Ecto neural progenitor cell (in vitro differentiated cells): ENCODE results near the gene NXNL1.
"Not testable (repeated sequence)": the region's sequence is repeated elsewhere in the genome, so short reads cannot be mapped to it uniquely, and the experiment has no call there.

ENCODE experiments used
- DNase-seq: peaks from one replicate; pipeline ENCODE4 v3.0.0-alpha.2; 2018; ENCODE audit warnings: low spot score

NXNL1 gene

DNA sequence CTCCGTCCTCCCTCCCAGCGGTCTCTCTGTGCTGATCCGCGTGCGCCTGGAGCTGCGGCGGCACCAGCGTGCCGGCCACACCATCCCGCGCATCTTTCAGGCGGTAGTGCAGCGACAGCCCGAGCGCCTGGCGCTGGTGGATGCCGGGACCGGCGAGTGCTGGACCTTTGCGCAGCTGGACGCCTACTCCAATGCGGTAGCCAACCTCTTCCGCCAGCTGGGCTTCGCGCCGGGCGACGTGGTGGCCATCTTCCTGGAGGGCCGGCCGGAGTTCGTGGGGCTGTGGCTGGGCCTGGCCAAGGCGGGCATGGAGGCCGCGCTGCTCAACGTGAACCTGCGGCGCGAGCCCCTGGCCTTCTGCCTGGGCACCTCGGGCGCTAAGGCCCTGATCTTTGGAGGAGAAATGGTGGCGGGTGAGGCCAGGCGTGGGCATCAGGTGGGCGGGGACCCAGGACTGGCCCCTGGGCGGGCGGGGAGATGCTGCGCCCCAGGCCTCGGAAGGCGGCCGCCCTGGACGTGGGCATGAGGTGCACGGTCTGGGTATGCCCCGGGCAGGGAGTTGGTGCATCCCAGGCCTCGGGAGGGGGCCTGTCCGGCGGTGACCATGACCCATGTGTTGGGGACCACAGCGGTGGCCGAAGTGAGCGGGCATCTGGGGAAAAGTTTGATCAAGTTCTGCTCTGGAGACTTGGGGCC lies 26.0 kb upstream of the NXNL1 start:
- DNase-seq: no peak

DNA sequence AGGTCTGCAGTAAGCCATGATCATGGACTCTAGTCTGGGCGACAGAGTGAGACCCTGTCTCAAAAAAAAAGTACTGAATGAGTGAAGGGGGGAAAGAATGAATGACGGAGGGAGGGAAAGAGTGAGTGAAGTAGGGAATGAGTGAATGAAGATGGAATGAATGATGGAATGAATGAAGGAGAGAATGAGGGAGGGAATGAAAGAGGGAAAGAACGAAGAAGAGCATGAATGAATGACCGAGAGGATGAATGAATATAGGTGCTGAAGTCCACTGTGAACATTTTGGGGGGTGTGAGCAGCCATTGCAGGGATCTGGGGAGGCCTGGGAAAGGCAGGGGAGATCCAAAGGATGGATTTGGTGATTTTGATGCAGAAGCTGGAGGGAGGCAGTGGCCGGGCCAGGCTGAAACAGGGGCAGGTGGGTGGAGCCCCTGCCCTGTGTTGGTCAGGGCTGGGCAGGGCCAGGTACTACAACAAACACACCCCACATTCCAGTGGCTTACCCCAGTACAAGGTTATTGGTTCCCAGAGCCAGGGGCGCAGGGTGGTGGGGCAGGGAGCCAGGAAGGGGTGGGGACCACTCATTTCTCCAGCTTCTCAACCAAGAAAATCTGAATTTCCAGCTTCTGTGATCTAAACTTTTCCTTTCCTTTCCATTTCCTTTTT lies 23.9 kb upstream of the NXNL1 start:
- DNase-seq: no peak

DNA sequence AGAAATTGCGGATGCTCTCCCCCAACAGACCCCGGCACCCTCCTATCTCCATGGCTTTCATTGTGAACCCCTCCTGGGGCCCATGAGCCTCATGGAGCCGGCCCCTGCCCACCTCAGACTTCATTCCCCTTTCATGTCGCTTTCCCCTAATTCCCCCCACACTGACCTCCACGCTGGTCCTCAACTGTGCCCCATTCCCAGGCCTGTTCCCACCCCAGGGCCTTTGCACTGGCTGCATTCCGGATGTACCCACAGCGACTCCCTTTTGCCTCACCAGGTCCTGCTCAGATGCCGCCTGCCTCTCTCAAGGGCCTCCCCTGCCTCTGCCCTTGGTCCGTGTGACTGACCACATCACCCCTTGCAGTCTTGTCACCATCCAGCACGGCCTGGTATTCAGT lies 22.9 kb upstream of the NXNL1 start:
- no peak for DNase-seq

DNA sequence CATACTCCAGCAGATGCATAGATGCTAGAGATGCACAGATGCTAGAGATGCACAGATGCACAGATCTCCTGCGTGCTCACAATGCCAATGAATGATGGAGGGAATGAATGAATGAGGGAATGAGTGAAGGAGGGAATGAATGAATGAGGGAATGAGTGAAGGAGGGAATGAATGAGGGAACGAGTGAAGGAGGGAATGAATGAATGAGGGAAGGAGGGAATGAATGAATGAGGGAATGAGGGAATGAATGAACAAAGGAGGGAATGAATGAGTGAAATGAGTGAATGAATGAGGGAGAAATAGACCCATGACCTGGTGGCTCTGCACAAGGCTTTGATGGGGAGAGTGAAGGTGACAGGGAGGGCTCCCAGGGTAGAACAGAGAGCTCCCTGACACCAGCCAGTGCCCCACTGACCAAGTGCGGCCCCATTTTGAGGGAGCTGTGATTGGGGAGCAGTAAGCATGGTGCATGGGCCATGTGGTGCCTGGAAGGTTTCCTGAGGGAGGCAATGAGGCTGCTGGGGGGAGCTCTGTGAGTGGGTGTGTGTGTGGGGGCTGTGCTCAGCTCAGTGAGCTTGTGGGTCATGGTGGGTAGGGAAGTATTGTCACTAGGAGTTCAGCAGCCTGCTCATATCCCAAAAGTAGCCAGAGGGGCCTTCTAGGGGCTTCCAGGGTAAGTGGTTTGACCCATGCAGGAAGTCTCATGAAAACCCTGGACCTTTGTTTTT lies 22.3 kb upstream of the NXNL1 start:
- no peak for DNase-seq

DNA sequence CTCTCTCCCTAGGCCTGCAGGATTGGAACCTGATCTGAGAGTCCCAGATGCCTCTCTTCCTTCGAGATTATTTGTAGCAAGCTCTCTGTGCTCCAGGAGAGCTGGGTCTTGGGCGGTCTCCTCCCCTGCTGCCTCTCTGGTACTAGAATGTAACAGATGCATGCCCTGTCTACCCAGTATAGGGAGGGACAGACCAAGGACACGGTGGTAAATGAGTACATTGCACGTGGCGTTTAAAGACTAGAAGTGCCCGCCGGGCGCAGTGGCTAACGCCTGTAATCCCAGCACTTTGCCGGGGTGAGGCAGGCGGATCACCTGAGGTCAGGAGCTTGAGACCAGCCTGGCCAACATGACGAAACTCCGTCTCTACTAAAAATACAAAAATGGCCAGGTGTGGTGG lies 21.3 kb upstream of the NXNL1 start:
- no peak for DNase-seq

DNA sequence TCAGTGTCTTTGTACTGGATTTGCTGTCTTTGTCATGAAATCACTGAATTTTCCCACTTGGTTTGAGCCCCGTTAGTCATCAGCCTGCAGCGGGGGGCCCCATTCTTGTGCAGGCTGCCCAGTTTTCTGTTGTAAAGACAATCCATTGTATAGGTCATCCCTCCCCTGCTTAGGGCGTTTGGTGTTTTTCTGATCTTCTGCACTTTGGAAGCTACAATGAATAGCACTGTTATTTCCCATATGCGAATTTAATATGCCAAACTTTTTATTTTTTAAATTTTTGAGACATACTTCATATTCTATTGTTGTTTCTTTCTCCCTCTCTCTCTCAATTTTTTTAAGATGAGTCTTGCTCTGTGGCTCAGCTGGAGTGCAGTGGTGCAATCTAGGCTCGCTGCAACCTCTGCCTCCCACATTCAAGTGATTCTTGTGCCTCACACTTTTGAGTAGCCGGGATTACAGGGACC lies 18.6 kb upstream of the NXNL1 start:
- DNase-seq: no peak

DNA sequence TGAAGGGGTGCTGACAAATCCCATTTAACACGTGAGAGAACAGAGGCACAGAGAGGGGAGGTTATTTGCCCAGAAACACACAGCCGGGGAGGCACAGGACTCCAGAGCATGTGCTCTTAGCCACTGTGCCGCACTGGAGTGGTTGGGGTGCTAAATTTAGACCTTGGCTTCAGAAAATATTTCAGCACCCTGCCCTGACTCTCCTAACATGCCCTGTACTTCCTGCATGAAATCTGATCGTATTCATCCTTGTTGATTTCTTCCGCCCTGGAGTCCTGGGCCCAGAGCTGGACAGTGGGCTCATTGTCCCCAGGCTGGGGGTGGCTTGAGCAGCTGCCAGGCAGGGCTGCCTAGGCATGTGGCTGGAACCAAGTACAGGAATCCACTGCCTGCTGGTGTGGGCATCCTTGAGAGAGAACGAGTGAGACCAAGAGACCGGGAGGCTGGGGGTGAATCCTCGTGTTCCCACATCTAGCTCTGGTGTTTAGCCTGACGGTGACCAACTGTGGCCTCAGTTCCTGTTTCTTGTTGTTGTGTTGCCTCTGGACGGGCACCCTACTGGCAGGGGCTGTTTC lies 14.9 kb upstream of the NXNL1 start:
- no peak for DNase-seq

DNA sequence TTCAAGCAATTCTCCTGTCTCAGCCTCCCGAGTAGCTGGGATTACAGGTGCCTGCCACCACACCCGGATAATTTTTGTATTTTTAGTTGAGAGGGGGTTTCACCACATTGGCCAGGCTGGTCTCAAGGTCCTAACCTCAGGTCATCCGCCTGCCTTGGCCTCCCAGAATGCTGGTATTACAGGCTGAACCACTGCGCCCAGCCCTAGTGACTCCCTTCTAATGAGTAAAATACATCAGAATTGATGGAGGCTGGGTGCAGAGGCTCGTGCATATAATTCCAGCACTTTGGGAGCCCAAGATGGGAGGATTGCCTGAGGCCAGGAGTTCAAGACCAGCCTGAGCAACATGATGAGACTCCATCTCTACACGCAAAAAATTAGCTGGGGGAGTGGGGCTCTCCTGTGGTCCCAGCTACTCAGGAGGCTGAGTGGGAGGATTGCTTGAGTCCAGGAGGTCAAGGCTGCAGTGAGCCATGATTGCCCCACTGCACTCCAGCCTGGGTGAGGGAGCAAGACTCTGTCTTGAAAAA lies 14.3 kb upstream of the NXNL1 start:
- DNase-seq: not testable (repeated sequence)

DNA sequence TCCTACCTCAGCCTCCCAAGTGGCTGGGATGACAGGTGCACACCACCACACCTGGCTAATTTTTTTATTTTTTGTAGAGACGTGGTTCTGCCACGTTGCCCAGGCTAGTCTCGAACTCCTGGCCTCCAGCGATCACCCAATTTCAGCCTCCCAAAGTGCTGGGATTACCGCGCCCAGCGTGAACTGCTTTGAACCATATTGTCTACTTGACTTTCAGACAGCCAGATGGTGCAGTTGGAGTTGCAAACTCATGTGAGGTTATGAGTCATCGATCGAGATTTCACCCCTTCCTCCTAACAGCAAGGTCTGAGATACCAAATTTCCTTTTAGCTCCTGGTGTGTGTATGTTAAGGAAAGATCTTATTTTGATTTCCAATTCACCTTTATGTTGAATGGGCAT lies 12.3 kb upstream of the NXNL1 start:
- DNase-seq: no peak

DNA sequence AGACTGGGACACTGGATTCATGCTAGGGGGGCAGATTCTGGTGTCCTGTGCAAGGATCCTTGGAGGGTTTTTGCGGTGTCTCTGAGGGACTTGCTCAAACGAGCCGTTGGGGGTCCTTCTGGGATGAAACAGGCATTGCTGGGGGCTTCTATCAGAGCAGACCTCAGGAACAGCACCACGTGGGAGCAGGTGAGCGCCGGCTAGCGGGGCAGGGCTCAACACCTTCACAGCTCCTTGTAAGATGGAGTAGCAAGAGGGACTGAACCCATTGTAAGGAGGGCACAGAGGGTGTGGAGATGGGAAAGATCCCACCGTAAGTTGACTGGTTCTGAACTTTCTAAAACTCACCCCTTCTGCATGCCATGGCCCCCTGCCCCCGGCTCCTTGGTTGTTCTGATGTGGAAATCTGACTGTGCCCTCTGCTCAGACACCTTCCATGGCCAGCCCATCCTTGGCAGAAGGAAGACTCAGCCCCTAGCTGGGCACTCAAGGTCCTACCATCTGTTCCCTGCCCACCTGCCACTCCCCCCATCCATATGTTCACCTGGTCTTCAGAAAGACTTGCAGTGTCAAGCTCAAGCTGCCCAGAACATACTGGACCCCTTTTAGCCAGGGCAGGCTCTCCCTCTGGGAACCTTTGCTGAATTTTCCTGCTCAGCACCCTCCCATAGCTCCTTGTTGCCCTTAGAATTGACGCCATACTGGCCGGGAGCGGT lies 10.8 kb upstream of the NXNL1 start:
- DNase-seq: no peak

DNA sequence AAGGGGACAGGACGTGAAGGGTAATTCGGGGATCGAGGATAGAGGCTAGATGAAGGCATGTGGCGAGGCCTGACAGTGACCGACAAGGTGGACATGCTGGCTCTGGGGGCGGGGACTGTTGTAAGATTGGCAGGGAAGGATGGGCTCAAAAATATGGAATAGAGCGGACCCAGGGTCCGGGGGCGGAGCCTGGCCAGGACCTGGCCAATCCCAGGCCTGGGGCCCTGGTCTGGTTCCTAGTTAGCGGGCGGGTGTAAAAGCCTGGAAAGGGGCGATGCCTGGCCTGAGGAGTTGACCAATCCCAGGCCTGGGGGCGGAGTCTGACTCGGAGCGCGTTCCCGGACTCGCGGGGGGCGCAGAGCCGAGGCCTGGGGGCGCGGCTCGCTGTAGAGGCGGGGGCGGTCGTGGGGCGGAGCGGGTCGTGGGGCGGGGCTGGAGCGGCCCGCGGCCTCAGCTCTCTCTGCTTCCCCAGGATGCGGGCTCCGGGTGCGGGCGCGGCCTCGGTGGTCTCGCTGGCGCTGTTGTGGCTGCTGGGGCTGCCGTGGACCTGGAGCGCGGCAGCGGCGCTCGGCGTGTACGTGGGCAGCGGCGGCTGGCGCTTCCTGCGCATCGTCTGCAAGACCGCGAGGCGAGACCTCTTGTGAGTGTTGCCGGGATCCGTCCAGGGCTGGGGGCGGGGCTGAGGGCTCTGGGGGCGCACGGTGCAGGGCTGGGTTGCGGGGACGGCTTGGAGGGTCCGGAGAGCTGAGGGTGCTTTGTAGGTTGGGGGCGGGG lies 9.5 kb upstream of the NXNL1 start, which contains the start of gene SLC27A1:
SLC27A1 (plus strand) TSS at position 457 of the 774 bp plus-strand sequence; CDS start at position 474, 17 bp downstream.
- peak; percentile 99 for DNase-seq

DNA sequence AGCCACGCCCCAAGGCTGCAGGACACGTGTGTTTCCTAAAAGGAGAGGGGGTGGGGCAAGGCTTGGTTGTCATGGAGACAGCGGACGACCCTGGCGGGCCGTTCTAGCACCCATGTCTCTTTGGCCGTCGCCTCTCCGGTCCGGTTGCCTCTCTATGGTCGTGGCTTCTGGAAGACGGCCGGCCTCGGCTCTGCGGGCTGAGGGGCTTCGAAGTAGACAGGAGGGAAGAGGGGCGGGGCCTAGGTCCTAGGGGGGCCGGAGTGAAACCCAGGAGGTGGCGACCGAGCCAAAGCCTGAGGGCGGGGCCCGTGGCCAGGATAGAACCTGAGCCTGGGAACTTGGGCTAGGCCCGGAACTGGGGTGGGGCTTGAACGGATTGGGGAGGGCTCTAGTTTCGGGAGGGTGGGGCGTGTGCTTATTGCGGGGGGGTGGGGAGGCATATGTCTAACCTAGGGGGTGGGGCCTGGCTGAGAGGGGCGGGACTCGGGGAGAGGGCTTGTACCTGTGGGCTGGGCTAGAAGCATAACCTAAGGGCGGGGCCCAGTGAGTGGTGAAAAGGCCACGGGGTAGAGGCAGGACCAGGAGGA lies 8.8 kb upstream of the NXNL1 start:
- DNase-seq: peak; percentile 98

DNA sequence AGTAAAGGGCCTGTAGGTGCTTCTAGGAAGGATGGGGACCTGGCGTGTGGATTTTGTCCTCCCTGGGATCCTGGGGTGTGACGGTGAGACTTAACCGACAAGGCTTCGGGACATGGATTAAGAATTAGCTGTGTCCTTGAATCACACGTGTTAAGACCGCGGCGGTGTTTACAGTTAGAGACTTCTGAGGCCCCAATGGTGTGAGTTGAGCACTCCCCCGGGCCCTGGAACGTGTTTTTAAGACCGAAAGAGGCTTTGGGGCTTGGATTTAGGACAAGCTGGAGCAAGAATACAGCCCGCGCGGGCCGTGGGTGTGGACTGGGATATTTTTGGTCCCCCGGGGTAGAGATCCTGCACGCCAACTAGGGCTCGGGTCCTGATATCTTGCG lies 8.4 kb upstream of the NXNL1 start:
- DNase-seq: no peak

DNA sequence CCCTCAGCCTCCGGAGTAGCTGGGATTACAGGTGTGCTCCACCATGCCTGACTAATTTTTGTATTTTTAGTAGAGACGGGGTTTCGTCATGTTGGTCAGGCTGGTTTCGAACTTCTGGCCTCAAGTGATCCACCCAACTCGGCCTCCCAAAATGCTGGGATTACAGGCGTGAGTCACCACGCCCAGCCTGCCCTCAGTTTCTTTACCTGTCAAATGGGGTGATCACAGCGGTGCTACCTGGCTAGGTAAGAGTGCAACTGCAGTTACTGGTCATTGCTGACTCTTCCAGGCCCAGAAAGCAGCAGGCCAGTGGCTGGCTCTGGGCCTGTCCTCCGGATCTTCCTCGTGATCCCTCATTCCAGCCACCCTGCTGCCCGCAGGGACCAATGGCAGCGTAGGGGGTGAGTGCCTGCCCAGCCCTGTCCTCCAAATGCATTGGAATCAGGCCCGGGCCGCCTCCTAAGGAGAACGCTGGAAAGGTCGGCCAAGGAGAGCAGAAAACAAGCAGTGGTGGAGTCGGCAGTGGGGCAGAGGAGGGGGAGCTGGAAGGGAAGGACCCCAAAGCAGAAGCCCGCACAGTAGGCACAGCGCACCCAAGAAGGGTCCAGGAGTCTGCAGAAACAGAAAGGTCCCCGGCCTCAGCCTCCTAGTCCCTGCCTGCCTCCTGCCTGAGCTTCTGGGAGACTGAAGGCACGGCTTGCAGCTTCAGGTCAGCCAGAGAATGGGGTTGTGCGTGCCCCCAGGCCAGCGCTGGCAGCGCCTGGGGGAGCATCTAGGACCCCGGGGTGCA lies 7.8 kb upstream of the NXNL1 start:
- DNase-seq: peak; percentile 52

DNA sequence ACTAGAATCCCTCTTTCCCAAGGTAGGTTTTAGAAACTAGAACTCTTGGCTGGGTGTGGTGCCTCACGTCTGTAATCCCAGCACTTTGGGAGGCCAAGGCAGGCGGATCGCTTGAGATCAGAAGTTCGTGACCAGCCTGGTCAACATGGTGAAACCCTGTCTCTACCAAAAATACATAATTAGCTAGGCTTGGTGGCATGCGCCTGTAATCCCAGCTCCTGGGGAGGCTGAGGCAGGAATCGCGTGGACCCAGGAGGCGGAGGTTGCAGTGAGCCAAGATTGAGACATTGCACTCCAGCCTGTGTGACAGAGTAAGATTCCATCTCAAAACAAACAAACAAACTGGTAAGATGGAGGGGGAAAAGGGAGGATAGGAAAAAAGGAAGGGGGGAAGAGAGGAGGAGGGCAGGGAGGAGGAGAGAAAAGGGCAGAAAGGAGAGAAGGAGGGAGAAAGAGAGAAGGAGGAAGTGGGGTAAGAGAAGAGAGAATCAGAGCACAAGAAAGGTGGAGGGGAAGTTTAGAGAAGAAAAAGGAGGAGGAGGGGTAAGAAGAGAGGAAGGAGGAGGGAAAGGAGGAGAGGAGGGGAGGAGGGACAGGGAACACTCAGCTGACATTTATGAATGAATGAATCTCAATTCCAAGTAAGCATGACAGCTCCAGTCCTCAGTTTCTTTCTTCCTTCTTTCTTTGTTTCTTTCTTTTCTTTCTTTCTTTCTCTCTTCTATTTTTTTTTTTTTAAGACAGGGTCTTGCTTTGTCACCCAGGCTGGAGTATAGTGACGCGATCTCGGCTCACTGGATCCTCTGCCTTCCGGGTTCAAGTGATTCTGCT lies 7.0 kb upstream of the NXNL1 start:
- no peak for DNase-seq

DNA sequence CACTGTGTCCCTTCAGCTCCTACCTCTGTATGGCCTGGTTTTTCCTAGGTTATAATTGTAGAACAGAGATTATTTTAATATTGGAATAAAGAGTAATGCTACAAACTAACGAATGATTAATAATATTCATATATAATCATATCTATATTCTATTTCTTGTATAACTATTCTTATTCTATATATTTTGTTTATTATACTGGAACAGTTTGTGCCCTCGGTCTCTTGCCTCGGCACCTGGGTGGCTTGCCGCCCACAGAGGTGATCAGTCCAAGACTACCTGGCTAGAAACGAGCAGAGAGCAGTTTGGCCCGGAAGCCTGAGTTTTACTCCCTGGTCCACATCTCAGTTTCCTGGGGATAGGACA lies 5.7 kb upstream of the NXNL1 start:
- no peak for DNase-seq

DNA sequence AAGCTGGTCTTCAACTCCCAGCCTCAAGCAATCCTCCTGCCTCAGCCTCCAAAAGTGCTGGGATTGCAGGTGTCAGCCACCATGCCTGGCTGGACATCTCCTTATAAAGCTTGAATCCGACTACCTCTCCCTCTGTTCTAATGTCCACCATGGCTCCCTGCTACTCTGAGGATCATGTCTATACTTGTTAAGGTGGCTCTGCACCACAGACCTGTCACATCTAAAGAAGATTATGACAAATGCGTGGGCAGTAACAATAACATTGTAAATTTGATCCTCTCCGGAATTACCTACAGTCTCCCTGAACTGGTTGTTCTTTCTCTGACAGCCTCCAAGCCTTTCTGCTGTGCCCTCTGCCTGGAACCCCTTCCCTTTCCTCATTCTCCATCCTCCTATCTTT lies 1.8 kb downstream of the NXNL1 start:
- no peak for DNase-seq

DNA sequence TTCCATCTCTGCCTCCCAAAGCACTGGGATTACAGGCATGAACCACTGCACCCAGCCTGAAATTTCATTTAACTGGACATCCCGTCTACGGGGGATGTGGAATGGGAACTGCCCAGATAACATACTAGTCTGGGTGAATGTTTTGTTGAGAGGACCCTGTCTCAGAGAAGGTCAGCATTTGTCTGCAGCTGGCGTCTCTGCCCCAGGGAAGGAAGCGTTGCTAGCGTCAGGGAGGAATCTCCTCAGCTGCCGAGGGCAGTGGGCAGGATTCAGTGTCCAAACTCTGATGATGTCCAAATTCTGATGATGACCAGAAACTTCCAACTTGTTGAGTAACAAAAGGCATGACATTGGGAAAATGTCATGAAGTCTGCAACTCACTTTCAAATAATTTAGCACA lies 3.1 kb downstream of the NXNL1 start:
- no peak for DNase-seq

DNA sequence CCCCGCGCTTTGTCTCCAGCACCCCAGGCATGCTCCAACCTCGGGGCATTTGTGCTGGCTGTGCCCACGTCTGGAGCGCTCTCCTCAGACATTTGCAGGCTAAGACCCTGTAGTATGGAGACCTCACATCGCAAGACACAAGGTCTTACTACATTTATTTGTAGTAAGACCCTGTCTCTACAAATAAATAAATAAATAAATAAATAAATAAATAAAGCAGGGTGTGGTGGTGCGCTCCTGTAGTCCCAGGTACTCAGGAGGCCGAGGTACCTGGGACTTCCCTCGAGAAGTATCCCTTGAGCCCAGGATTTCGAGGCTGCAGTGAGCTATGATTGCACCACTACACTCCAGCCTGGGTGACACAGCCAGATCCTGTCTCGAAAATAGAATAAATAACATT lies 4.6 kb downstream of the NXNL1 start:
- DNase-seq: no peak
